ENCODE measurements around the gene RGS14.
"Not testable (repeated sequence)": the region's sequence is repeated elsewhere in the genome, so short reads cannot be mapped to it uniquely, and the experiment has no call there.

Gene RGS14

DNA sequence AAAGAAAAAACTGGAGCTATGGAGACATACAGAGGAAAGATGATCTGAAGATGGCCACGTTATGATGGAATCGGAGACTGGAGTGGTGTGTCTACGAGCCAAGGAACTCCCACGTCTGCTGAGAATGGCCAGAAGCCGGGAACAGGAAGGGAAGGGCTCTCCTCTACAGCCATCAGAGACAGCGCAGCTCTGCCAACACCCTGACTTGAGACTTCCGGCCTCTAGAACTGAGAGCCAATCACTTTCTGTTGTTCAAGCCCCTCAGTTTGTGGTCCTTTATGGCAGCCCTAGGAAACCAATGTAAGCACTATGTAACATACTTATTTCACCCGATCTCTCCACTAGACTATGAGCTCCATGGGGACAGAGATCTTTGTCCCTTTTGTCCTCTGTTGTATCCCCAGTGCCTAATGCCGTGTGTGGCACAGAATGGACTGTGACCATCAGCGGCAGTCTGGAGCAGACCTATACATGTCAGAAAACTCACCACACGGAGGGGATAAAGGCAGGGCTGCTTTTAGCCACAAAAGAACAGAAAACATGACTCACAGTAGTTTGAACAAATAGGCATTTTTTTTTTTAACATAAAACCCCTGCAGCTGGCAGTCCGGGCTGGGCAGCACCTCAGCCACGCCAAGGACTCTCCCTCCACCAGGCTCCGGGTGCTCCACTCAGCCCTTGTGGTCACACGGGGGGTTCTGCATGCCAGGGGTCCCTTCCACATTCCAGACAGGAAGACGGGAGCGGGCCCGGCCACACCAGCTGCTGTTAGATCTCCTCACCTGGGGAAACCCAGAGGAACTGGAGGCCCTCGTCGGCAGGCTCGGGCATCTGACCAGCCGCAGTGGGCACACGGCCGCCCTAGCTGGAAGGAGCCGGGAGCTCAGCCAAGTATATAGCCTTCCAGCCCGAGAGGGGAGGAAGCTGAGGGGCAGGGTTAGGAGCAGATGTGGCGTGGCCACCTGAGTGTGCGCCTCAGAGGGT is 29.9 kb upstream of the RGS14 start:
- DNase-seq, result no peak

GRCh38 chr5:177328545-177329231 is 29.0 kb upstream of the RGS14 start:
- no peak for DNase-seq

DNA sequence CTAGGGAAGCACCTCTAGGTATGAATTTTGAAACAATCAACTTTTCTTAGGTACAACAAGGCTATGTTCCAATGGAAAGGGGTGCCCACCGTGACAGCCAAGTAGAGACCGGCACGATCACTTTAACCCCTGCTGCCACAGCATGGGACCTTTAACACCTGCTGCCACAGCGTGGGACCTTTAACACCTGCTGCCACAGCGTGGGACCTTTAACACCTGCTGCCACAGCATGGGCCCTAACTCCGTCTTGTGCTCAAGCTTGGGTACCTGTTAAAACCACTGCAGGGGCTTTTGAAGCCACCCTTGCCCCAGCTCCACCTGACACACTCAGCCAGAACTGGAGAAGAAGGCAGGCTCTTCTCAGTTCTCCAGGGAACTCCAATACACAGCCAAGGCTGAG is 27.8 kb upstream of the RGS14 start:
- no peak for DNase-seq

DNA sequence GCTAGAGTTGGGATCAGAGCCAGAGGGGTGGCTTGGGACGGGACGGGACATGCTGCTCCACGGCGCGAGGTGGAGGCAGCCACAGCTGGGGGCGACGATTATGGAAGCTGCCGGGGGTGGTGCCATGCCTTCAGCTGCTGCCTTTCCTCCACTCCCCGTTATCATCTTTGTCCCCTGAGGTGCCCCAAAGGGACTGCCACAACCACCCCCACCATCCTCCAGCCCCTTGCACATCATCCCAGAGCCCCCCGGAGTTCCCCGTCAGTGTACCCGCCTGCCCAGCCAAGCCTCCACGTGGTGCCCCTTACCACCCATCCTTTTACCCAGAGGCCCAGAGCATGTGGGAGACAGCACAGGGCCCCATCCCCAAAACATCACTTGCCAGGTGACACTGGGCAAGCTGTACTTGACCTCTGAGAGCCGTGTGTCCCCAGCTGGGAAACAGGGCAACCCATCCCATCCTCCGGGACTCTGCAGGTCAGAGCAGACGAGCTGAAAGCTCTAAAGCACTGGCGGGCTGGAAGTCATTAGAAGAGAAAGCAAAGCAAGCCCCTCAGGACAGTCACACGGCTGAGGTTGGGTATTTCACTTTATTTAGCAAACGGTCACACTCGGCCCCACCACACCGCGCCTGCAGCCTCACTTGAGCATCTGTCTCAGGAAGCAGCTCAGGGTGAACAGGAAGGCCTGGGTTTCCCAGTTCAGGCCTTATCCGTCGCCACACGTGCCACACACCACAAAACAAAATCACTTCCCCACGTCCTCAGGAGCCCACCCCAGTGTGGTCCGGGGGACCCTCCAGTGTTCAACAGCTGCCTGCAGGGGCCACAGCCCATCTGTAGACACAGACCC is 26.5 kb upstream of the RGS14 start:
- no peak for DNase-seq

DNA sequence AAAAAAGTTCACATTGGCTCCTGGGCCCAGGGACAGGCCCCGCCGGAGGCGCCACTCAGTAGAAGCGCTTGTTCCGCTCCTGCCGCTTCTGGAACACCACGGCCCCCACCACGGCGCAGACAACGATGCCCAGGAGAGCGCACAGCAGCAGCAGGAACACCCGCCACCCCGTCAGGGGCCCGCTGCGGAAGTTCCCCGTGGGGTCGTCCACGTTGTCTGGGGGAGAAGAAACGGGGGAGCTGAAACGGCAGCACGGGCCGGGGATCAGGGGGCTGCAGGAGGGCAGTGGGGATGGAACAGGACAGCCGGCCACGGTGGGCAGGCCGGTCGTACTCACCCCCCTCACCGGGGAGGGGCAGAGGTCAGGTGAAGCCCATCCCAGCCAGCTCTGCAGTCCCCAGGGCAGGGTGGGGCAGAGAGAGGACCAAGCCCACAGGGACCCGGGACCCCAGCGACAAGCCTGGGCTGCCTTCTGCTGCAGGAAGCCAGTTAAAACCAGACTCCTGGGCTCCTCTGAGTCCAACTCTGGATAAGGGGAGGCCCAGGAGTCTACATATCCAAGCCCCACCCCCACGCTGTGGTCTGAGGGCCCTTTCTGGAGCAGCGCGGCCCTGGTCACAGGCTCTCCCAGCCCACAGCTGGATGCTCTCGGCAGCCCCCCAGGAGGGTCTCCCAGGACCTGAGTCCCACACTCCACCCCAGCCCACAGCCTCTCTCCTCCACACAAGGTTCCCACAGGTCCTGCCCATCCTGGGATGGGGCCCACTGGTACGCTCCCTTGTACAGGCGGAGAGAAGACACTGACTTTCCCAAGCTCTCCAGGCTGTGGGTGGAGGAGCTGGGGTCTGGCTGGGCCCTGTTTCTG is 25.5 kb upstream of the RGS14 start:
- no peak for DNase-seq

DNA sequence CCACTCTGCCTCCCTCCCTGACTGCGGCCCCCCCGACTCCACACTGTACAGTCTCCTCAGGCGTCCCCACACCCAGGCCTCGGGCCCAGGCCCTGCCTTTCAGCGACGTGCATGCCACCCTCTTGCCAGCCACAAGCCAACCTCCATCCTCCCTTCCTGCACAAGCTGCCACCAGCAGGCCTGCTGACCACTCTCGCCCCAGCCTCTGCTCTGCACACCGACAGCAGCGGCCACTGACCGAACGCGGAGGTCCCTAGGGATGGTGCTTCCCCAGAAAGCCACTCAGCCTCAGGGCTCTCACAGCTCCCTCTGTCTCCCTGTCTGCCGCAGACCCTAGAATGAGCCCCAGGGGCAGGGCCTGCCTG is 24.8 kb upstream of the RGS14 start:
- no peak for DNase-seq

- no peak for DNase-seq
Observed at GRCh38 chr5:177333420-177334154, 24.1 kb upstream of the RGS14 start.

- DNase-seq, result no peak
Observed at GRCh38 chr5:177334155-177334551, 23.6 kb upstream of the RGS14 start.

- DNase-seq, result no peak
Observed at GRCh38 chr5:177334781-177335700, 22.7 kb upstream of the RGS14 start.

DNA sequence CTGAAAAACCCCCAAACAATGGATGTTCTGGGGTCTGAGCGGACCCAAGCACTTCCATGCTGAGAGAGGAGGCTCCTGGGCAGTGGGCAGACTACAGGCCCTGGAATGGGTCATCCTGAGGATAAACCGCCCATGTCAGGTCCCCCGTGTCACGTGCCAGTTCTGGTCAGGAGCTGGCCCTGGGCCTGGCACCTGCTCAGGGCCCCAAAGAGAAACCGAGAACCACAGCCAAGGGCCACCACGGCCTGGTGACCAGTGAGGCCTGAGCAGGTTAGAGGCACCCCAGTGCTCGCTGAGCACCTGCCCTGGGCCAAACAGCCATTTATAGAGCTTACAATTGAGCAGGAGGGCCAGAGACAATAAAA is 22.0 kb upstream of the RGS14 start:
- DNase-seq, result no peak

DNA sequence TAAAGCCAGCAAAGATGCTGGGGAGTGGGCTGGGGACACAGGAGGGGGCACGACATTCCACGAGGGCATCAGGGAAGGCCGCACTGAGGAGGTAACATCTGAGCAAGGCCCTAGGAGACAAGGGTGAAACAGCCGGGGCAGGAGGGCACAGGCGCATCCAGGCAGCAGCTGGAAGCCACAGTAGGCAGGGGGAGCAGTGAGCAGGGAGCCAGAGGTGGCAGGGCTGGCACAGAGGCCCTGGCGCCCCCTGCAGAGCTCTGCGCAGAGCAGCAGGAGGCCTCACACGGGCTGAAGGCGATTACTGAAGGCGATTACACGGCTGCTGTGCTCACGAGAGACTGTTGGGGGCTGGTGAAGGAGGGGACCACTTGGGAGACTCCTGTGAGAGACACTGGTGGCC is 21.6 kb upstream of the RGS14 start:
- DNase-seq, result no peak

DNA sequence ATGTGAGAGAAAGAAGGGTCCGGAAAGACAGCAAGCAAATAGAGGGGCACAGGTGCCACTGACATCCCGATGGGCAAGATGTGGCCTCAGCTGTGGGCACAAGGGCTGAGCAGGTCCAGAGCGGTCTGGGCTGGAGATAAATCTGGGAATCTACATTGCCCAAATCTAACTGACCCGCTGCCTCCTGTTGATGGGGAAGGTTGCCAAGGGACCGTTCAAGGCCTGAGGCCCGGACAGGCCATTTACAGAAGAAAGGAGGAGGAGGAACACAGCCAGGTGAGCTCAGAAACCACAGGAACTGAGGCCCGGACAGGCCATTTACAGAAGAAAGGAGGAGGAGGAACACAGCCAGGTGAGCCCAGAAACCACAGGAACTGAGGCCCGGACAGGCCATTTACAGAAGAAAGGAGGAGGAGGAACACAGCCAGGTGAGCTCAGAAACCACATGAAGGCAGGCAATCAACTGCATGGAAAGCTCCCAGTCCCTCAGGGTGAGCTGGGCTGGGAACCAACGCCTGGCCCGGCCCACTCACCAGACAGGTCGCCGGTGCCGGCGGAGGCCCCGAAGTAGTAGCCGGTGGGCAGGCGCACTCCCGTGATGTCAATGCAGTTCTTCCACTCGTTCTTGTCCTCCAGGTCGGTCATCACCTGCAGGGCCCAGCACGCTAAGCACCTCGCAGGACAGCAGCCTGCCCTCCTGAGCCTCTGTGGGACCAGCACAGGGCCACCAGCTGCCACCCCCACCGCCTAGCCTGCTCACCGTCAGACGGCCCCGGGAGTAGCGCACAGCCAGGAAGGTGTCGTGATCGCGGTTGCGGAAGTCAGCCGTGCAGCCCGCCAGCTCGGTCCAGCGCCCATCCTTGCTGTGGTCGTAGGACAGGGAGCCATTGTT is 20.9 kb upstream of the RGS14 start:
- no peak for DNase-seq

GRCh38 chr5:177338251-177339106 is 19.2 kb upstream of the RGS14 start:
- no peak for DNase-seq

DNA sequence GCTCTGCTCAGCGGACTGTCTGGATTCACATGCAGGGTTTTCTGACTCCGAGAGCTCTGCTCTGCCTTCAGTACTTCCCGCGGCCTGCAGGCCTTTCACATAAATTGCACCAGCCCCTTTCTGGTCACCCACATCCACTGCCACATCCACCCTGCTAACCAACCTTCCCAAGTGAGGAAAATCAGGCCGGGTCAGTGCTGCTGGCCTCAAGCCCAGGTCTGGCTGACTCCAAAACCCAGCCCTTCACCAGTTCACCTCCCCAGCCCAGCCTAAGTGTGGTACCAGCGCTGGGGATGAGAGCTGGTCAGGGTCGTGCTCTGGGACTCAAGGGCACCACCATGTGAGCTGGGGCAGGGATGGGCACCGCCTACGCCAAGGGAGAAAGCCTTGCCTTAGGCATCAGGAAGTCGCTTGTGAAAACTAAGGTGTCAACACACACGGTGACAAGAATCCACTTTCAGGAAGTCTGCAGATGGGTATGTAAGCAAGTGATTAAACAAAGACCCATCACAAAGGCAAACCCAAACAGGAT is 18.6 kb upstream of the RGS14 start:
- DNase-seq, result no peak

- not testable (repeated sequence) for DNase-seq
Observed at GRCh38 chr5:177343000-177343399, 14.7 kb upstream of the RGS14 start.

DNA sequence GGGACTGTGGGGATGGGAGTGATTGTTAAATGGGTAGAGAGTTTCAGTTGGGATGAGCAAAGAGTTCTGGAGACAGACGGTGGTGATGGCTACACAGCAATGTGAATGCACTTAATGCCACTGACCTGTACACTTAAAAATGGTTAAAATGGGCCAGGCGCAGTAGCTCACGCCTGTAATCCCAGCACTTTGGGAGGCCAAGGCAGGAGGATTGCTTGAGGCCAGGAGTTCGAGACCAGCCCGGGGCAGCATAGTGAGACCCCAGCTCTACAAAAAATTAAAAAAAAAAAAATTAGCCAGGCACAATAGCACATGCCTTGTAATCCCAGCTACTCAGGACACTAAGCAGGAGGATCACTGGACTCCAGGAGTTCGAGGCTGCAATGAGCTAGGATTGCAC is 13.9 kb upstream of the RGS14 start:
- no peak for DNase-seq

GRCh38 chr5:177344891-177345290 is 12.8 kb upstream of the RGS14 start:
- no peak for DNase-seq

DNA sequence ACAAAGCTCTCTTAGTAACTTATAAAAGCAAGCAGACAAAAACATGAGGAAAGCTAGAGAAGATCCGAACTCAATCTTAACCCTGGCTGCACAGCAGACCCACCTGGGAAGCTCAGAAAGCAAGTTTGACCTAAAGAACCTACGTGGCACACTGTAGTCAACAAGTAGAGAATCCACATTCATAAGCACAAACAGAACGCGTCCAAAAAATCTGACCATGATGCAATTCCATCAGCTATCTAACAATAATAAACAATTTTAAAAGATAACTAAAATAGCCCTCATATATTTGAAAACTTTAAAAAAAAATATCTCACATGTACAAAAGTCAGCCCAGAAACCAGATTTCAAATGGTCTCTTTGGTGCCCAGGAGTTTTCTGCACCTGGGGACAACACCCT is 10.9 kb upstream of the RGS14 start:
- no peak for DNase-seq
